Activated gamma-delta T cell treated with Interleukin-2 at 50 U/mL for 16 hours (primary cell): ENCODE data around the gene FLNA.

ENCODE experiments used
- DNase-seq: peaks from one replicate; pipeline ENCODE4 v3.0.0-alpha.2; 2020

The FLNA gene

DNA sequence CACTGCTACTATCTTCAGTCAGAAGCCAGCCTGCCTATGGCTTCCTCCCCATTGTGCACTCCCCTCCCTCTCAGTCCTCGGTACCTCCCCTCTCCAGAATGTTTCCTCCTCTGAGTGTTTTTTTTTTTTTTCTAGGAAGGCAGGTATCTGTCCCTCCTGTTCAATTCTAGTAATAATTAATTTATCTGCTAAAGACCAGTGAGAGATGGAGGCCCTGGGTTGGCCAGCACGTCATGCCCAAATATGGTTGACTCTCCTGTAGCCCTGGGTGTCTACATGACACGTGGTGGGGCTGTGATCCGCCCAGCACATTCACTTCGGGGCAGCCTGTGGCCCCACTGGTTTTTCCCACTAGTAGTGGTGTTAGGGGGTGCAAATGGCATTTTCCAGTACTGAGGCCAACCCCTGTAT, 1.8 kb downstream of the FLNA start:
- DNase-seq, result no peak

DNA sequence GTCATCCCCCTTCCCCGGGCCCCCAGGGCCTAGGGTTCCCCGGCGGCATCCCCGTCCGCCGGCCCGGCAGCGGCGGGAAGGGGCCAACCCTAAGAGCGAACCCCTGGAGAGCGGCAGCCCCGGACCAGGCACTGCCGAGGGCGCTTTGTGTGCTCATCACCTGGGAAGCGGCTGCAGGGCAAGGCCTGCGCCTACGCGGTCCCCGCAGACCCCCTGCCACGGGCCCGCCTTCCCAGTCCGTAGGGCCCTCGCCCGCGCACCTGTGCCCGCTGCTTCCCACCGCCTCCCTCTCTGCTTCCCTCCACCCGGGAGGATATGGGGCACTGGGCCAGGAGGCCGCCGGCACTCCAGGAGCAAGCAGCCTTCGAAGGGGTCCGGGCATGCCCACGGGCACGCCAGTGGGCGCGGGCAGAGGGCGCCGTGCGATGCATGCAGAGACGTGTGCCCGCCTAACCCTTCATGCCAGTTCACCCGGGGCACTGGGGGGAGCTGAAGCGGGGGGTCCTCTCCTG, 2.6 kb downstream of the FLNA start:
- no peak for DNase-seq

DNA sequence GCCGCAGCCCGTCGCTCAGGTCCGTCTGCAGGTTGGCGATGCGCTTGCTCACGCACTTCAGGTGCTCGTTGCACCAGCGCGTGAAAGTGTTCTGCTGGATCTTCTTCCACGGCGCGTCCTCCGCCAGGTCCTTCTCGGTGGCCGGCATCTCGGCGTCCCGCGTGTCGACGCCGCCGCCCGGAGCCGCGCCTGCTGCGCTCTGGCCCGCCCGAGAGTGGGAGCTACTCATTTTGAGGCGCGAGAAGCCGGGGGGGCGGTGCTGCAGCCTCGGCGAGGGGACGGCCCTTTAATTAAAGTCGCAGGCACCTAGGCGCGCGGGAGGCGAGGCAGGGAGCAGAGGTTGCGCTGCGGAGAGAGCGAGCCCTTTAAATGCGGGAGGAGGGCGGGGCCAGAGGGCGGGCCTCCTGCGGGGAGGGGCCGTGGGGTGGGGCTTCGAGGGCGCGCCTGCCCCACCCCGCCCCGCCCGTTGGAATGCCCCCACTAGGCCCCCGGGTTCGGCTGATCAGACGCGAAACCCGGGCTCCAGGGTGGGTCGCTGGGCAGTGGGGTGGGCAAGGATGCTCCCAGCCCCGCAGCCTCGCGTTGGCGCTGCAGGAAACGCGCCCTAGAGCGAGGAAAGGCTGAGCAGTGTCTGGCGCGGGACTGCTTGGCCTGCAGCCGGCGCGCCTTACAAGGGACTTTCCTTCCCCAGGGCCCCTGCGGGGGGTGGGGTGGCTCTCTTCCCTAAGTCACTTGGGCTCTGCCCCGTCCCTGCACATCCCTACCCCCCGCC, 3.2 kb downstream of the FLNA start:
- peak; percentile 91 for DNase-seq

DNA sequence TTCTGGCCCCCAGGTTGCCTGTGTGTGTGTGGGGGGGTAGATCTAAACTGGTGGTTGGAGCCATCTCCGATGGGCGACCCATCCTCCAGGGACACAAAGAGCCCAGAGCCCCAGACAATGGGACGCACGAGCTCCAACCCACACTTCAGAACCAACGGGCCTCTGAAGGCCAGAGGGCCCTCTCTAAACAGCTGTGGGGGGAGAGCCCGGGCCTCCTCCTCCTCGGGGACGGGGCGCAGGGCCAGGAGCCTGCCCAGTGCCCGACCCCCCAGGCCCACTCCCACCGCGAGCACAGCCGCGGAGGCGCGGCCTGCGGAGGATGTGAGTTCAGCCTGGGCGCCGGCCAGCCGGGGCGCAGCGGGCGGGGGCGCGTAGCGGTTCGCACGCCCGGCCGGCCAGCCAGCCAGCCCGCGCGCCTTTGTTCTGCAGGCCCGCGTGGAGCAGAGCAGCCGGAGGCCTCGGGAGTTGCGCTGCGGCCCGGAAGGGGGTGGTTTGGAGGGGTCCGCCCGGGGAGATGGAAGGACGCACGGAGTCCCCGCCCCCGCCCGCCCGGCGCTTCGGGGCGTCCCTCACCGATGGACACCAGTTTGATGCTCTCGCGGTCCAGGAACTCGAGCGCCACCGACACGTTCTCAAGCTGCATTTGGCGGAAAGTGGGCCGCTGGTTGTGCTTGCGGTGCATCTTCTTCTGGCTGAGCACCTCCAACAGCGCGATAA, 4.0 kb downstream of the FLNA start:
- no peak for DNase-seq

DNA sequence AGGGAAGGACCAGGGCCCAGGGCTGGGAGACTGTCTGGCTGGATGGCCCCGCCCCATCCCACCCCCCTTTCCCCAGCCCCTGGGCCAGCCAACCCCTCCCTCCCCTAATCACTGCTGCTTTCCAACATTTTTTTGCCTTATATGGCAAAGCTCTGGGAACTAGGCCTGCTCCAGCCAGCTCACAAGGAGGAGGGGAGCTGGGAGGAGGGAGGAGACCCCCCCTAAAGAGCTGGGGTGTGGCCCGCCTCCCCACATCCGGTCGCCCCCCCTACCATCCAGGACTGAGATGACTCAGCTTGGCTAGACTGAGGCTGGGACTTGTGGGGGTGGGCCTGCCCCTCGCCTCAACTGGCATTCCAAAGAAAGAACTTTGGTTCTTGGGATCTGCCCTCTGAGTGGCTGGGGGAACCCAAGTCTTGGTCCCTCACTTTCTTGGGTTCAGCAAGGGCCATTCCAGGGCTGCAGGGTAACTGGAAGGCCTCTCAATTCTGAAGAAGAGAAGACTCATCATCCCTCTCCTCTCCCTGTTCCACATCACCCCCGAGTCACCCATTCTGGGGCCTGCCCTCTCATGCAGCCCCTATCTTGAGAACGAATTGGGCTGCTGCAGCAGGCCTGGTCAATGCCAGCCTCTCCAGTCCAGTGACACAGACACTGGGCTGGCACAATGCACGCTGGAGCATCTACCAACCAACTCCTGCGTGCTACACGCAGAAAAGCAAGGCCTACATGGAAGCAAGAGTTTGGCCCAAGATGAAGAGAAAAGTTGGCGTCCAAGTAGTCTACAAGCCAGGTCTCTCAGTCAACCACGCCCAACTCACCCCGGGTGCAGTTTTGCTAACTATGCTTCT, 4.8 kb downstream of the FLNA start:
- peak; percentile 78 for DNase-seq

DNA sequence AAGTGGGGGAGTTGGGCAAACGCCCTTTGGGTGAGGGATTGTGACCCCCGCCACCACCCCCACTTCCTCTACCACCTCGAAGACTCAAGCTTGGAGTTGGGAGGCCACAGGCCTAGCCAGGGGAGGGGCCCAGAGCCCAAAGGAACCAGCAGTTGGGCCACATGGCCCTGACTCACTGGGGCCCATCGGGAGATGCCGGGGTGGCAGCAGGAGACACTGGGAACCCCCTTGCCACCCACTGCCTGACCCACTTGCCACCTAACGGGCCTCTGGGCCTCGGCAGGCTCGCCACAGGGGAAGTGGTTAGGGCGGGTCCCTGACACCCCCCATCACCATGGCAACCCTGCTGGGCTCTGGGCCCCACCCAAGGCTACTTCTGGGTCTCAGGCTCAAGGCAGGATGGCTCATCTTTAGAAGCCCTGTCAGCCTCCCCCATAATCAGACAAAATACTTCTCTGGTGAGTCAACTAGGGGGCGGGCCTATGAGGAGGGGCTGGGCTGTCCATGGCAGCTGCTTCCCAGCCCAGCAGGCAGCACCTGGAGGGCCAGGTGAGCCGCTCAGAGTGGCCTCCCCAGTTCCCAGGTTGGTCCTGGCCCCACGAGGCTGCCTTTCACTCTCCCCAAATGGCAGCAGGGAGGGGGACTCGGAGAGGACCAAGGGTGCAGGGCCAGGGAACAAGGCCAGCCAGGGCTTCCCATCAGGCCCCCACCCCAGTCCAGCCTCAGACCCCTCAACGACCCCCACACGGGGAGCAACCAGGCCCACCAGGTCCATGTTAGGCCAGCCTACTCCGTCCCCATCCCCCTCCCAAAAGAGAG, 5.6 kb downstream of the FLNA start:
- DNase-seq, result peak; percentile 96

DNA sequence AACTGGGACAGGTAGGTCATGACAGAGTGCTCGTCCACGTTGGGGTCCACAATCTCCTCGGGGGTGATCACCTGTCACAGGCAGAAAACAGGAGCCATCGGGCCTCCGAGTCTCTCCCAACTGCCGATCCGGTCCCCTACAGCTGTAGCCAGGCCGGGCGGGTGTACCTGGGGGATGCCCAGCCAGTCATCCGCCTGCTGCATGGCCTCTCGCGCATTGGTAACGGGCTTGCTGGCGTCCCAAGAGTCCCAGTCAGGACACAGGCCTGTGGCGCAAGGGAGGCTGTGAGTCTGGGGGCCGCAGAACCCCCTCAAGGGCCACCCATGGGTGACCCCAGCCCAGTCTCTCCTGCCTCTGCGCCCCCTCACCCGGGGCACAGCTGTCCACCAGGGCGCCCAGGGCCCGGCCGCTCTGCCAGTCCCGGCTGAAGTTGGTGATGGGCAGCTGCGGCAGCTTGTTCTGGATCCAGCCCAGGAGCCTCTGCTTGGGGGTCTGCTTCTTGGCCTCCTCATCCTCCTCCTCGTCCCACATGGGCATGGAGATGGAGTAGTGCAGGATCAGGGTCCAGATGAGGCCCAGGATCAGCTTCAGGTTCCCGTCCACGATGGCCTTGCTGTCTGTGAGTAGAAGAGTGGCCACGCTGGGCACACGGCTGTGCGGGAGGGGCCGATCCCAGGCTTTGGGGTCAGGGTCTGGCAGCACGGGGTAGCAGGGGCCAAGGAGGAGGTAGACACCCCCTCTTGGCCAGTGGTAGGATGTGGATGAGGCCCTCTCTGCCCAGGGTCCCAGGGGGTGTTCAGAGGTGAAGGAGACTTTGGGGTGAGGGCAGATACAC, 6.7 kb downstream of the FLNA start:
- no peak for DNase-seq

DNA sequence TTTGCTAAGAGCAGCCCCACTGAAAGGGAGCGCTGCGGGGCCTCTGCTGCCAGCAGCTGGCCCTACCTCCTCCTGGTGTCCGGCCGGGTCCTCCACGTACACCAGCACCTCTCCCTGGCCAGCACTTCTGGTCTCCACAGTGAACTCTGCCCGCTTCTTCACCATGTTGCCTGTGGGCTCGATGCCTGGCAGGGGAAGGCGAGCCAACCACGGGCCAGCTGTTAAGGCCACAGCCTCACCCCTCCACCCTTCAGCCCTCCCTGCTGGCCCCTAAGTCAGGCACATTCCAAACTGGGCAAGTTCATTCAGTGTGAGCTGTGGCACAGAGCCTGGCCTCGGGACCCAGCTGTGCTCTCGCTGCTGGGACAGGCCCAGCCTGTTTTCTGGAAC, 7.8 kb downstream of the FLNA start:
- no peak for DNase-seq

DNA sequence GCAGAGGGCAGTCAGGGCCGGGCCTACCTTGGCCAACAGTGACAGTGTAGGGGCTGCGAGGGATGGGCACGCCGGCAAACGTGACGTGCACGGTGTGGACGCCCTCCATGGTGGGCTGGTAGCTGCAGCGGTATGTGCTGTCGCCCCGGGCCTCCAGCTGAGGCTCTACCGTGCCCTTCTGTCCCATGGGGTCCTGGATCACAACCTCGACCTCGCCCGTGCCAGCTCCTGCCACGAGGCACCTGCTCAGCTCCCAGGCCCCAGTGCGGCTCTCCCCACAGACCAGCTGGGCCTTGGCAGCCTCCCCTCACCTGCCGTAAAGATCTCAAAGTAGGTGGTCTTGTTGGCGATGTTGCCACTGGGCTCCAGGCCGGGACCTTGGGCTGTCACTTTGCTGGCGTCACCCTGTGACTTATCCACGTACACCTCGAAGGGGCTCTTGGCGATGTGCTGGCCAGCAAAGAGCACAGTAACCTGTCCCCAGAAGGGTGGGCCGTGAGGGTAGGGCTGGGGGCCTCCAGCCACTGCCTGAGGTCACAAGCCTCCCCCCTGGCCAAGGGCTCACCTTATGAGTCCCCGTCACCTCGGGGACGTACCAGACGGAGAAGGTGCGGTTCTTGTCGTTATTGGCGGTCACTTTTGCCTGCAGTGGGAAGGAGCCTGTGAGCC, 8.3 kb downstream of the FLNA start:
- DNase-seq, result no peak

DNA sequence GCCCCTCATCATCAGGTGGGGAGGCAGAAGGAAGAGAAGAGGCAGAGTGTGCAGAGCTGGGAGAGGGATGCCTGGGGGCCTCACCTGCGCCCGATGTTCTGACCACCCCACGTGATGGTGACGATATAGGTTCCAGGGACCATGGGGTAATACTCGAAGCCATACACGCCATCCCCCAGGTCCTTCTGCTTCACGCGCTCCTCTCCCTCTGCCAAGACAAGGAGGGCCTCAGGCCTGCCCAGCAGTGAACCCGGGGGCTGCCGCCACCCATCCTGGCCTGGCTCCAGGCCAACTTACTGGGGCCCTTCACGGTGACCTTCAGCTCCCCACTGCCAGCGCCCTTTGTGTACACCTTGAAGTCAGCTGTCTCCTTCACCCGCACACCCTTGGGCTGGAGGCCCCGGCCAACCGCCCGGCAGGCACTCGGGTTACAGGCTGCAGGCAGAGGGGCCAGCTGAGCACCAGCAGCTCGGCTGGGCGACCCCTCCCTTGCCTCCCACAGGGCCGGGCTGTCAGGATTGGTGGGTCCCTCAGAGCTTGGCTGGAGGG, 9.3 kb downstream of the FLNA start:
- DNase-seq, result no peak

DNA sequence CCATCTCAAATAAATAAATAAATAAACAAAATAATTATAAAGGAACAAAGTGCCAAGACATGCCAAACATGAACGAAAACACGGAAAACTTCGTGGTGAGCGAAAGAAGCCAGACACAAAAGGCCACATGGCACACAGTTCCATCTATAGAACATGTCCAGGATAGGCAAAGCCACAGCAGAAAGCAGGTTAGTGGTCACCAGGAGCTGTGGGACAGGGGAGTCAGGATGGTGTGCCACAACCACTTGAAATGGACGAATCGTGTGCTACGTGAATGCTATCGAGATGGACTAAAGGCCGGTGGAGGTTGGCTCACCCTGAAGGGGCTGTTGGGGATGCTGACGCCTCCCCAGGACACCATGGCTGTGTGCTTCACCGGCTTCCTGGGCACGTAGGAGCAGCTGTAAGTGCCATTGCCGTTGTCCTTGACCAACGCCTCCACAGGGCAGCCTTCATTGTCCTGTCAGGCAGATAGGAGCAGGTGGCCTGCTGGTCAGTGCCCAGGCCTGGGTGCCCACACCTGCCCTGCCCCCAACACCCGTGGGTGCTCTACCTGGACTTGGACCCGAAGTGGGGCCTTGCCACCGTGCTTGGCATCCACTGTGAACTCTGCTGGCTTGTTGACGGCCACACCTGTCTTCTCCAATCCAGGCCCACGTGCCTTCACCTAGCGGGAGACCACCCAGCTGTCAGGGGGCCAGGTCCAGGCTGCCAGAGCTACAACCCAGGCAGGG, 10.6 kb downstream of the FLNA start:
- DNase-seq, result no peak

DNA sequence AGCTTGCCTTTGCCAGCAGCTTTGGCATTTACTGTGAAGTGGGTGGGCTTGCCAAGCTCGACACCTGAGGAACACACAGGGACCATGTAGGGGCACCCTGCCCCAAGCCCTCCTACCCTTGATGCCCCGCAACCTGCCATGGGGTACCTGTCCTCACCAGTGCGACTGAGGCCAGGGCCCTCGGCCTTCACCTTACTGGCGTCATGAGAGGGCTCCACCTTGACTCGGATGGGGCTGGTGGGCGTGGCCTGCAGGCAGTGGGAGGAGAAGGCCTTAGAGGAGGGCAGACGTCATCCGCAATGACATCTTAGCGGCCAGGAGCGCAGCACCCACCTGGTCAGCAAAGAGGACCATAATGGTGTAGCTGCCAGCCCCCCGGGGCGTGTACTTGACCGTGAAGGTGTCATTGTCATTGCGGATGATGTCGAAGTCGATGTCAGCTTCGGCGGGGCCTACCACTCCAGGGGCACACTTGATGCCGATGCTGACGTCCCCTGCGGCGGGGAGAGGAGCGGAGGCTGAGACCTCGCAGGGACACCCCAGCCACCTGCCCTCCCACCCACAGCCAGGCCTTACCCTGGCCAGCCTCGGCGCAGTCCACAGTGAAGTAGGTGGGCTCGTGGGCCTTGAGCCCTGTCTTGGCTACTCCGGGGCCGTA, 12.2 kb downstream of the FLNA start:
- no peak for DNase-seq

DNA sequence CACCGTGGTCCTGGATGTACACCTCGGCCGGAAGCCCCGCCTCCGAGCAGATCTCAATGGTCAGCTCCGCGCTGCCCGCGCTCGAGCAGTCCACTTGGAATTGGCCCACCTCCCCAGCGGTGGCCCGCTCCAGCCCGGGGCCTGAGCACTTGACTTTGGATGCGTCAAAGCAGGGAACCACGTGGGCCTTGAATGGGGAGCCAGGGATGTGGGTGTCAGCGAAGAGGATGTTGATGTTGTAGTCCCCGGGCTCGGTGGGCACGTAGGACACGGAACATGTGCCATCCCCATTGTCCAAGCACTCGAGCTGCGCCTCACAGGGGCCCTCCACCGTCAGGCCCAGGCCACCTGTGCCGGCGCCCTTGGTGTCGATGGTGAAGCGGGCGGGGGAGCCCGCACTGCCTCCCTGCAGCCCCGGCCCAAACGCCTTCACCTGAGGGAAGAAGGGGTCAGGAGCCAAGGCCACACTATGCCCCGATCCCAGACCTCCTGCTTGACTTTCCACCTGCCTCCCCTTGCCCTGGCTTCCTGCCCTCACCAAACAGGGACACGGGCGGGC, 14.2 kb downstream of the FLNA start:
- no peak for DNase-seq

DNA sequence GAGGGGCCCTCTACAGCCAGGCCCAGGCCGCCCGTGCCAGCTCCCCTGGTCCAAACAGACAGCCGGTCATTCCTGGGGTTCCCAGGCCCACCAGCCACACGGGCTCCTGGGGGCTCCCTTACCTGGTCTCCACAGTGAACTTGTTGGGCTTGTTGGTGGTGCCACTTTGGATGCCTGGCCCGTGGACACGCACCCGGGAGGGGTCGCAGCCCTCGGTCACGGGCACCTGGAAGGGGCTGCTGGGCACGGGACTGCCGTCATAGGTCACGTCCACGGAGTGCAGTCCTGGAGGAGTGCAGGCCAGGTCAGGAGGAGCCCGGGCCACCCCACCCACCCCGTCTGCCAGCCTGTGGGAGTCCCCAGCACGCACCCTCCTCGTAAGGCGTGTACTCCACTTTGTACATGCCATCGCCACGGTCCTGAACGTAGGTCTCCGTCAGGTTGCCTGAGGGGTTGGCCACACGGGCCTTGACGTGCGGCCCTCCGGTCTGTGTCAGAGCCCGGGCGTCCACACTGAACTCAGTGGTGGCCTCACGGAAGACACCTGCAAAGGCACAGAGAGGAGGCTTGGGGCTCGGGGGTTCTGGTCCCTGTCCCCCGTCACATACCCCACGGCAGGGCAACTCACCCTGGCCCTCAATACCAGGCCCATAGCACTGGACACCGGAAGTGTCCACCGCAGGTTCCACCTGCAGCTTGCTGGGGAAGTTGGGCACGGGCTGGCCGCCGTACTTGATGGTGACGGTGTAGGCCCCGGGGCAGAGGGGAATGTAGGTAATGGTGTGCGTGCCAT, 14.9 kb downstream of the FLNA start:
- no peak for DNase-seq

DNA sequence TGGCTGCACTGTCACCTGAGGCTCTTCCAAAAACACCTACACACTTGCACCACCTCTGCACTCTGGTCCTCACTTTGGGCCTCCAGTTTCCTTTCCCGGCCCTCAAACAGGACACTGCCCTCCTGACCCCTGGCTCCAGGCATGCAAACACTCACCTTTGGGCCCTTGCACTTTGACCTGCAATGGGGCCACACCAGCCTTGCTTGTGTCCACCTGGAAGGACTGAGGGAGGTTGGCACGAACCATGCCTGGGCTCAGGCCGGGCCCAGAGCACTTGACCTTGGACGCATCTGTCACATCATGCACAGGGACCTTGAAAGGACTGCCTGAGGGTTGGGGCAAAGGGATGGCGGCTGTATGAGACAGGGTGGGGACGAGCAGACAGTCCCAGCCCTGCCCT, 15.6 kb downstream of the FLNA start:
- DNase-seq, result no peak

DNA sequence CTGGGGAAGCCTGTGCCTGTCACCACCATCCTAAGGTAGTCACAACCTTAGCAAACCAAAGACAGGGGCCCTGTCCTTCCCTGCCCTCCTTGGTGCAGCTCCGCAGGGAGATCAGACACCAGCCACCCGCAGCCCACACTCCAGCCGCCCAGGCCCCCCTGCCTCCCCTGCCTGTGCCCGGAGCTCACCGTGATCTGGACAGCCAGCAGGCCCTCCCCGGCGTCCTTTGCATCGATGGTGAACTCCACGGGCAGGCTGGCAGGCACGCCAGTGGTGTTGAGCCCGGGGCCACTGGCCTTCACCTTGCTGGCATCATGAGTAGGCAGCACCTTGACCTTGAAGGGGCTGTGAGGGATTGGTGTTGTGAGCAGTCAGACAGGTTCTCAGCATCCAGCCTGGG, 16.4 kb downstream of the FLNA start:
- no peak for DNase-seq

DNA sequence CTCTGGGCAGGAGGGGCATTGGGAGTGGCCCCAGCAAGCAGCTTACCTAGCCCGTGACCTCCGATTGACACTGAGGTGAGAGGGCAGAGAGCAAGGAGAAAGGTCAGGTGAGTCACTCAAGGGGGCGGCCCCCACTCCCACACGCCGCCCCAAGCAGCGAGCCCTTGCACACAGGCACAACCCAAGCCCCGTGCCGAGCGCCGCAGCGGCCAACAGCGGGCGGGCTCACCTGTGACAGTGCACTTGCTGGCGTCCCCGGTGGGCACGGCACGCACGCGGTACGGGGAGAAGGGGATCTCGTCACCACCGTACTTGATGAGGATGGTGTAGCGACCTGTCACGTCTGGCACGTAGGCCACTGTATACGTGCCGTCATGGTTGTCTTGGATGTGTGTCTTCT, 17.2 kb downstream of the FLNA start:
- no peak for DNase-seq

DNA sequence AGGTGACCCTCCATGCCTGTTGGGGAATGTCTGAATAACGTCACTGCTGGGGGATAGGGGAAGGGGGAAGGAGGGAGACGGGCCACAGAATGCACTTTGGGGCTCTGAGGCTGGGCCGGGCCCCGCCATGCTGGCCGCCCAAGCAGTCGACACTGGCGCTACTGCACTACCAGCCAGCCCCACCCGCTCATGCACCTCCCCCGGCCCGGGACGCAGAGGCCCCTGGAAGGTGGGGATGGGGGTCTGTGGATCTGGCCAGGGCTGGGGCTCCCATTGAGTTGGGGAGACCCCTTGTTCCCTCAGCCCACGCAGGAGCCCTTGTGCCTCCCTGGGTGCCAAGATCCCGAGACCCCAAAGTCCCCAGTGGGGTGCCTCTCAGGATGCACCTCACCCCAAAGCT, 17.8 kb downstream of the FLNA start:
- no peak for DNase-seq
